Erythroblast (primary cell): ENCODE results near the gene CCDC177.

Experiments used
- GATA1 ChIP-seq: IDR thresholded peaks from 2 replicates; pipeline ENCODE4 v1.6.1; 2011; ENCODE audit warnings: low read depth, mild to moderate bottlenecking, control low read depth, low read length, moderate library complexity
- POLR2A ChIP-seq: IDR thresholded peaks from 2 replicates; pipeline ENCODE4 v1.6.1; 2011; ENCODE audit warnings: mild to moderate bottlenecking, low read length

- TF ChIP-seq POLR2A, result no peak
- TF ChIP-seq GATA1, result no peak
These were observed 41.7 kb upstream of the CCDC177 start for GRCh38 chr14:69616408-69616773.
